Diencephalon (tissue), 1 donor: ENCODE measurements around the gene S100A10. TPM values are rescaled to one million over a fixed set of nuclear protein-coding genes. Genes with fewer than 3 reads are reported as not detected.

ENCODE experiments used
- total RNA-seq: library from RNA; depleted of rRNA; stranded (reverse); fragments of >200 nt; gene quantifications from one replicate; pipeline ENCODE4 v1.2.3, GENCODE V29; 2014

The S100A10 gene, protein sequence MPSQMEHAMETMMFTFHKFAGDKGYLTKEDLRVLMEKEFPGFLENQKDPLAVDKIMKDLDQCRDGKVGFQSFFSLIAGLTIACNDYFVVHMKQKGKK
- total RNA-seq = 16.4 TPM

DNA sequence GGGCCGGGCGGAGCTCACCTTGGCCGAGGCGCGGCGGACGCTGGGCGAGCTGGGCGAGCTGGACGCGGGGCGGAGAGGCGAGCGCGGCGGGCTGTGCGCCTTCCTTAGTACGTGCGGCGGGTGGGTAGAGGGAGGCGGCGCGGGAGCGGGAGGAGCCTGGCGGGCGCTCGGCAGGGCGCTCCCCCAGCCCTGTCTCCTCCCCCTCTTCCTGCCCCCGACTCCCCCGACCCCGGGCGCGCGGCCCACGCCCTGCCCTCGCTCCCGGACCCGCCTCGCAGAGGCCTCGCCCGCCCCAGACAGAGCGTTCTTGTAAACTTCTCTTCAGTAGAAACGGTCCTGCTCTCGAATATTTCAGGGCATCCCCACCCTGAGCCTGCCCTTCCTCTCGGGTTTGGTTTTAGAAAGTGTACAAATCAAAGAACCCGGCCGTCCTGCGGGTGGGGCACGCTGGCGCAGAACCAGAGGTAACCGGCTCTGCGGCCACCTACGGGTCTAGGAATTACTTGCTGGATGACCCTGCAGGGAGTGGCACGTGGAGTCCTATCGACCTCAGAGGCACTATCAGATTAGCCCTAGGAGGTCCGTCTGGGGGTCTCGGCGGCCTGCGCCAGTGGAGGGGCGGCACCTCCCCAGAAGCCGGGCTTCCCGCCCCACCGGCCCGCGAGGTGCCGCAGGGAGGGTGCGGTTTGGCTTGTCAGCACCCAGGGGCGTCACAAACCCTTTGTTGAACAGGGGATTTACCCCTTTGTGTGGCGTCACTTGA, at the start of gene S100A10:
Gene S100A10 (minus strand): TSS at position 126 of the 763 bp plus-strand sequence. CDS start 7,629 bp downstream, outside the sequence.

DNA sequence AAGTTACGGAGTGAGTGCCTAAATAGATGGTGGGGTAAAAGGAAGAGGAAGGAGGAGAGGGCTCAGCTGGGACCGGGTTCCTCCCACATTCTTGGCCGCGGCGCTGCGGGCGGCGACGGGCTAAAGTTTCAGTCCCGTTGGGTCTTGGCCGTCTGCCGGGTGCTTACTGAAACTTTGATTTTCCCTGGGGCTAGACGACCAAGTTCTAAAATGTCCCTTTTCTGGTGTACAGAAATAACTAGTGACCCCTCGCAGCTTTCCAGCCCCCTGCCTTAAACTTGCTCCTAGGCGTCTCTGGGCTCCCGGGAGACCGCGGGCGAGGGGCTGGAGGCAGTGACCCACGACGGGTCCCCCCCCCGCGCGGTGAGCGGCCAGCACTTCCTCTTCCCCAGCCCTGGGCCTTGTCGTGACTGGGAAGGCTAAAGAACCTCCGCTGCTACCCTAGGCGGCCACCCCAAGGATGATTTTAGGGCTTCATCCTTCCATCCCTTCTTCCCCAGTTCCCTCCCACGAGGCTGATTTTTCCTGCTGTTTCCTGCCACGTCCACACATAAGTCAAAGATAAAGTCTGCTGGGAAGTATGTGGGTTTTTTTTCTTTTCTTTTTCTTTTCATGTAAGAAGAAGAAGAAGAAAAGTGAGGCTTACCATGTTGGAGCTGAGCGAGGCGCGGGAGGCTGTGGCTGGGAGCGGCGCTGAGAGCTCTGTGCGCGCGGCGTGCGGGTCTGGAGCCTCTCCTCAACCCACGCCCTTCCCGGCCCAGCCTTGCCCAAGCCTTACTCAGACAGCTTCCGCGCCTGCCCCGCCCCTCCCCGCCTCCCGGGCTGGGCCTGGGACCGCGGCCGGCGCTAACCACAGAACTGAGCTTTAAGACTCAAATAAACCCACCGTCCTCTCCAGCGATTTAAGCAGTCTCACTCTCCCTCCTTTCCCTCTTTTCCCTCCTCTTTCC, 42.9 kb upstream of the S100A10 start, which contains the start of gene S100A11:
Gene S100A11 (minus strand): TSS at position 738 of the 950 bp plus-strand sequence. CDS start 89 bp downstream, at position 649.

Other genes with a start within 250 kb of the S100A10 start
- gene MRPL9, start 230.4 kb downstream of the S100A10 start, total RNA-seq = 55.4 TPM
- gene TDRKH, start 203.4 kb downstream of the S100A10 start, total RNA-seq = 18.2 TPM
- gene LINGO4, start 188.4 kb downstream of the S100A10 start, total RNA-seq = 0.23 TPM
- 0.23 TPM for gene RORC, start 162.1 kb downstream of the S100A10 start, total RNA-seq
- not detected for gene C2CD4D, start 154.0 kb downstream of the S100A10 start, total RNA-seq
- gene THEM5, start 140.1 kb downstream of the S100A10 start, total RNA-seq = not detected
- 9.9 TPM for gene THEM4, start 84.3 kb downstream of the S100A10 start, total RNA-seq
- gene S100A11, start 43.1 kb upstream of the S100A10 start, total RNA-seq = 5.1 TPM
- gene TCHHL1, start 95.2 kb upstream of the S100A10 start, total RNA-seq = not detected
- gene TCHH, start 121.6 kb upstream of the S100A10 start, total RNA-seq = 0.23 TPM
- not detected for gene RPTN, start 165.4 kb upstream of the S100A10 start, total RNA-seq
- not detected for gene HRNR, start 230.3 kb upstream of the S100A10 start, total RNA-seq